Activated CD8-positive, alpha-beta T cell treated with anti-CD3 and anti-CD28 coated beads, Interleukin-2, amount 10 ng/mL, durations not matched to agents 7 days and 5 days (primary cell): ENCODE data around the gene UBE4B. TPM values are rescaled to one million over a fixed set of nuclear protein-coding genes. Genes with fewer than 3 reads are reported as not detected.
"Not testable (repeated sequence)": the region's sequence is repeated elsewhere in the genome, so short reads cannot be mapped to it uniquely, and the experiment has no call there.

Experiments used
- ATAC-seq: fragments of 150-1000 bp; cut with Tn5 transposase; one replicate; pipeline ENCODE4 v1.10.0; 2021; ENCODE audit warnings: moderate library complexity
- CTCF ChIA-PET: fragments of 350-600 bp; sonication (Branson Sonifier 250); formaldehyde crosslinking; loops from one replicate; lab custom pipeline; 2021; ENCODE audit warnings: antibody characterized with exemption; lab: Charles Lee
- POLR2A ChIA-PET: fragments of 350-600 bp; sonication (Branson Sonifier 250); formaldehyde crosslinking; loops from one replicate; lab custom pipeline; 2021; ENCODE audit warnings: antibody characterized with exemption; lab: Charles Lee
- DNase-seq: peaks from one replicate; pipeline ENCODE4 v3.0.0-alpha.2; 2020
- H3K27ac Mint-ChIP-seq: one replicate; pipeline ENCODE4 v1.8.0; 2021; ENCODE audit warnings: mild to moderate bottlenecking, mixed read lengths
- H3K27me3 Mint-ChIP-seq: one replicate; pipeline ENCODE4 v1.8.0; 2021; ENCODE audit warnings: low read depth, mixed read lengths
- H3K36me3 Mint-ChIP-seq: one replicate; pipeline ENCODE4 v1.8.0; 2021; ENCODE audit warnings: low read depth, mixed read lengths
- H3K4me1 Mint-ChIP-seq: one replicate; pipeline ENCODE4 v1.8.0; 2021; ENCODE audit warnings: low read depth, mixed read lengths
- H3K4me3 Mint-ChIP-seq: one replicate; pipeline ENCODE4 v1.8.0; 2021; ENCODE audit warnings: mild to moderate bottlenecking, mixed read lengths
- H3K9me3 Mint-ChIP-seq: one replicate; pipeline ENCODE4 v1.8.0; 2022; ENCODE audit warnings: mixed read lengths; ENCODE audit not compliant: insufficient read depth
- total RNA-seq, 2 experiments: library from RNA; stranded (reverse); gene quantifications; one replicate each; pipeline ENCODE4 v1.2.3, GENCODE V29; 2021

UBE4B gene
- total RNA-seq, 2 experiments from 2014 or later, result 30.7 to 32.0 TPM

DNA sequence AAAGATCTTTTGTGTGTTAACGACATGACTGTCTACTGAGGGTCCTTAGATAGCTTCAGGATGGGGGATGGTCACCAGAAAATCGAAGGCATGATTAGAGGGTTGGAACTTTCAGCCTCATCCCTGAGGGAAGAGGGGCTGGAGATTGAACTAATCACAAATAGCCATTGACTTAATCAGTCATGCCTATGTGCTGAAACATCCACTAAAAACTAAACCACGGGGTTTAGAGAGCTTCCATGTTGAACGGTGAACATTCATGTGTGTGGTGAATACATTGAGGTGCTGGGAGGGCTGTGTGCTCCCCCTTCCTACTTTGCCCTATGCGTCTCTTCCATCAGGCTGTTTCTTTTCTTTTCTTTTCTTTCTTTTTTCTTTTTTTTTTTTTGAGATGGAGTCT, 18.7 kb upstream of the UBE4B start:
- no peak for ATAC-seq
- Mint-ChIP-seq H3K4me1 (no peaks in the 10 kb centered on the region), H3K27ac (no peak overlapping the region), H3K36me3 (no peaks in the 10 kb centered on the region), H3K4me3 (no peak overlapping the region), H3K27me3 (peaks cover 10% of the 10 kb centered on the region), H3K9me3 (no peaks in the 10 kb centered on the region)
- ChIA-PET POLR2A (no interaction called here), CTCF (no interaction called here)
- no peak for DNase-seq

DNA sequence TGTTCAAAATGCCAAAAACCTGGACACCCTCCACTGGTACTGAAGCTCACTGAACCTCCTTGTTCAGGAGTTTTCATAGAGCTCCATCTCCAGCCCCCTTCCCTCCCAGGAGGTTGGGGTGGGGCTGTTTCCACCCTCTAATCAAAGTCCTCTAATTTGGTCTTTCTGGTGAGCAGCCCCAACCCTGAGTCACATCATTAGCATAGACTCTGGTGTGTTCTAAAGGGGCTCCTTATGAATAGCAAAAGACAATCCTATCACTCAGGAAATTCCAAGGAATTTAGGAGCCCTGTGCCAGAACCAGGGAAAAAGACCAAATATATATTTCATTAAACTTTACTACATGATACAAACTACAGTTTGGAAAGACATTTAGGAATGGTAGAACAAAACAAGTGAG, 13.2 kb upstream of the UBE4B start:
- H3K36me3 Mint-ChIP-seq, result no peaks in the 10 kb centered on the region
- no peak for DNase-seq
- no peaks in the 10 kb centered on the region for H3K4me1 Mint-ChIP-seq
- H3K27ac Mint-ChIP-seq, result no peak overlapping the region
- no peak overlapping the region for H3K4me3 Mint-ChIP-seq
- ChIA-PET POLR2A (no interaction called here), CTCF (no interaction called here)
- no peaks in the 10 kb centered on the region for H3K9me3 Mint-ChIP-seq
- no peak for ATAC-seq
- H3K27me3 Mint-ChIP-seq, result peaks cover 10% of the 10 kb centered on the region

DNA sequence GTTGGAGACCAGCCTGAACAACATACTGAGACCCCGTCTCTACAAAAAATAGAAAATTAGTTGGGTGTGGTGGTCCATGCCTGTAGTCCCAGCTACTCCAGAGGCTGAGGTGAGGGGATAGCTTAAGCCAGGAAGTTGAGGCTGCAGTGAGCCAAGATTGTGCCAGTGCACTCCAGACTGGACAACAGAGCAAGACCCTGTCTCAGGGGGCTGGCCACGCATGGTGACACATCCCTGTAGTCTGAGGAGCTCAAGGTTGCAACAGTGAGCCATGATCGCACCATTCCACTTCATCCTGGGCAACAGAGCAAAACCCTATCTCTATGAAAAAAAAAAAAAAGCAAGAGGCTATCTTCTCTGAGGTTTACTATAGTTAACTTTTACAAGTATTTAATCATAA, 12.7 kb upstream of the UBE4B start:
- ChIA-PET POLR2A (no interaction called here), CTCF (no interaction called here)
- Mint-ChIP-seq H3K9me3 (no peaks in the 10 kb centered on the region), H3K27me3 (peaks cover 6% of the 10 kb centered on the region), H3K4me3 (no peak overlapping the region), H3K36me3 (no peaks in the 10 kb centered on the region), H3K27ac (no peak overlapping the region), H3K4me1 (no peaks in the 10 kb centered on the region)
- ATAC-seq (no peak), DNase-seq (no peak)

DNA sequence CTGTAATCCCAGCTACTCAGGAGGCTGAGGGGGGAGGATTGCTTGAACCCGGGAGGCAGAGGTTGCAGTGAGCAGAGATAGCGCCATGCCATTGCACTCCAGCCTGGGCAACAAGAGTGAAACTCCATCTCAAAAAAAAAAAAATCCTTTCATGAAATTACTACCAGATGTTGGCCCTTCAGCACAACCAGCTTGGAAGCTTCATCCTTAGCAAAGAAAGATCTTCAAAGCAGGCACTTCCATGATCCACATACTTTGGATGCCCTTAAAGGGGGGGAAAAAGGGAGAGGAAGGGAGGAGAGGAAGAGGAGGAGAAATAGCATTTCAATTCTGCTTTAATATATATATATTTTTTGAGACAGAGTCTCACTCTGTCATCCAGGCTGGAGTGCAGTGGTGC, 12.1 kb upstream of the UBE4B start:
- POLR2A ChIA-PET, DNase-seq, CTCF ChIA-PET, H3K4me1 Mint-ChIP-seq, H3K36me3 Mint-ChIP-seq, H3K27ac Mint-ChIP-seq, ATAC-seq, H3K27me3 Mint-ChIP-seq, H3K9me3 Mint-ChIP-seq, H3K4me3 Mint-ChIP-seq: not testable (repeated sequence)

DNA sequence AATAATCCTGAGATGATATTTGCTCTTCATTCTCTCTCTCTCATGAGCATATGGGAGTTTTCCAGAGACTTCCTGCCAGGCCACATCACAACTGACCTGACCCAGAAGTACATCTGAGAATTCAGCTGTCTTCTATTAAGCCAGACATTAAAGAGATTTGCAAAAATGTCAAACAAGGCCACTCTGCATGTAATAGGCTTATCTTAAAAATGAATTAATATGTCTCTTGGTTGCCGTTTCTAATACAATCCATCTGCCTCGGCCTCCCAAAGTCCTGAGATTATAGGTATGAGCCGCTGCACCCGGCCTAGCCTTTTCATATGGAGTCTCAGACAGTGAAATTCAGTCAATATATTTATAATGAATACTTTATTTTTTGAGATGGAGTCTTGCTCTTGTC, 10.8 kb upstream of the UBE4B start:
- H3K9me3 Mint-ChIP-seq, DNase-seq, H3K27me3 Mint-ChIP-seq, POLR2A ChIA-PET, H3K36me3 Mint-ChIP-seq, H3K27ac Mint-ChIP-seq, CTCF ChIA-PET, ATAC-seq, H3K4me3 Mint-ChIP-seq, H3K4me1 Mint-ChIP-seq: not testable (repeated sequence)

DNA sequence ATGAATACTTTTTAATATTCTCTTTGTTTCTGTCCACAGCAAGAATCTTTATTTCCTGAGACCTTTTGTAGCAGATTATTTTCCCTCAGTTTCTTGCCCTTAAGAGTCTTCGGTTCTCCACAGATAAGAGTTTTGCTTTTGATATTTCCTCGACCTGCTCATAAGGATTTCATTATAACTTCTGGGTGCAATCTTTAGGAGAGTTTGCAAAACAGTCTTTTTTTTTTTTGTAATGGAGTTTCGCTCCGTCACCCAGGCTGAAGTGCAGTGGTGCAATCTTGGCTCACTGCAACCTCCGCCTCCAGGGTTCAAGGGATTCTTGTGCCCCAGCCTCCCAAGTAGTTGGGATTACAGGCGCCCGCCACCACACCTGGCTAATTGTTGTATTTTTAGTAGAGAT, 10.1 kb upstream of the UBE4B start:
- POLR2A ChIA-PET, result no interaction called here
- Mint-ChIP-seq H3K27ac (no peak overlapping the region), H3K27me3 (peaks cover 3% of the 10 kb centered on the region), H3K36me3 (no peaks in the 10 kb centered on the region), H3K4me1 (no peaks in the 10 kb centered on the region), H3K9me3 (no peaks in the 10 kb centered on the region), H3K4me3 (no peak overlapping the region)
- ATAC-seq, result no peak
- CTCF ChIA-PET, result no interaction called here
- no peak for DNase-seq

DNA sequence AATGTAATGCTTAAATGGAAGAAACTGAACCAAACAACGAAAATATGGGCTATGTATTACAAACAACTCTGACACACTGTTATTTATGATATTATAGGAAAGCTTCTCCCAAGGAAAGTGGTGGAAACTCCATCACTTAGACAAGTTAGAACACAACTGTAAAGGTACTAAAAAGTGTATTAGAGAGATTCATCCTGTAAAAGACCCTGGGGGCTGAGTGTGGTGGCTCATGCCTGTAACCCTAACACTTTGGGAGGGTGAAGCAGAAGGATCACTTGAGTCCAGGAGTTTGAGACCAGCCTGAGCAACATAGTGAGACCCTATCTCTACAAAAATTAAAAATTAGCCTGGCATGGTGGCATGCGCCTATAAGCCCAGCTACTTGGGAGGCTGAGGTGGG, 7.4 kb upstream of the UBE4B start:
- ChIA-PET CTCF (no interaction called here), POLR2A (no interaction called here)
- H3K9me3 Mint-ChIP-seq, result no peaks in the 10 kb centered on the region
- no peak overlapping the region for H3K4me3 Mint-ChIP-seq
- H3K4me1 Mint-ChIP-seq, result no peaks in the 10 kb centered on the region
- ATAC-seq (no peak), DNase-seq (no peak)
- no peak overlapping the region for H3K27ac Mint-ChIP-seq
- H3K27me3 Mint-ChIP-seq, result peaks cover 2% of the 10 kb centered on the region
- no peaks in the 10 kb centered on the region for H3K36me3 Mint-ChIP-seq

DNA sequence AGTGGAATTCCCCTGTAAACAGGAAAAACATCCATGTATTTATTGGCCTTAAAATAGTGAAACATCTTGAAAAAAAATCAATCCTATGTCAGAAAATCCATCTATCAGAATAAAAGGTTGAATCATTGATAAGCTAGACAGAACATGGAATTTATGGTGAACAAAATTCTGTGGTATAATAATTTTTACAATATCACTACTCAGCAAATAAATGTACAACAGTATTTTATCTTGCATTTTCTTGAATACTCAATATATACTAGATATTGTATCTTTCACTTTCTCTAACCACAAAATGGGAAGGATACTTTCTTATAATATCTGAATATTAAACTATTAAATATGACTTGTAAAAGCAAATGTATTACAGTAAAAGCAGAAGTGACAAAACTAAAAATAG, 5.7 kb upstream of the UBE4B start:
- Mint-ChIP-seq H3K27me3 (peaks cover 2% of the 10 kb centered on the region), H3K9me3 (no peaks in the 10 kb centered on the region), H3K4me3 (no peak overlapping the region), H3K27ac (no peak overlapping the region), H3K36me3 (no peaks in the 10 kb centered on the region), H3K4me1 (peaks cover under 1% of the 10 kb centered on the region)
- ChIA-PET CTCF (no interaction called here), POLR2A (interaction anchor here (0.6 kb wide), 1 partner anchor 178 kb away, joined by 3 read pairs; no protein-coding TSS in a partner anchor)
- ATAC-seq (no peak), DNase-seq (no peak)

DNA sequence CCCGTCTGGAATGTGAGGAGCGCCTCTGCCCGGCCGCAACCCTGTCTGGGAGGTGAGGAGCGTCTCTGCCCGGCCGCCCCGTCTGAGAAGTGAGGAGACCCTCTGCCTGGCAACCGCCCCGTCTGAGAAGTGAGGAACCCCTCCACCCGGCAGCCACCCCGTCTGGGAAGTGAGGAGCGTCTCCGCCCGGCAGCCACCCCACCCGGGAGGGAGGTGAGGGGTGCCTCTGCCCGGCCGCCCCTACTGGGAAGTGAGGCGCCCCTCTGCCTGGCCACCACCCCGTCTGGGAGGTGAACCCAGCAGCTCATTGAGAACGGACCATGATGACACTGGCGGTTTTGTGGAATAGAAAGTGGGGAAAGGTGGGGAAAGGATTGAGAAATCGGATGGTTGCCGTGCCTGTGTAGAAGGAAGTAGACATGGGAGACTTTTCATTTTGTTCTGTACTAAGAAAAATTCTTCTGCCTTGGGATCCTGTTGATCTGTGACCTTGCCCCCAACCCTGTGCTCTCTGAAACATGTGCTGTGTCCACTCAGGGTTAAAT, 3.7 kb upstream of the UBE4B start:
- not testable (repeated sequence) for ATAC-seq

DNA sequence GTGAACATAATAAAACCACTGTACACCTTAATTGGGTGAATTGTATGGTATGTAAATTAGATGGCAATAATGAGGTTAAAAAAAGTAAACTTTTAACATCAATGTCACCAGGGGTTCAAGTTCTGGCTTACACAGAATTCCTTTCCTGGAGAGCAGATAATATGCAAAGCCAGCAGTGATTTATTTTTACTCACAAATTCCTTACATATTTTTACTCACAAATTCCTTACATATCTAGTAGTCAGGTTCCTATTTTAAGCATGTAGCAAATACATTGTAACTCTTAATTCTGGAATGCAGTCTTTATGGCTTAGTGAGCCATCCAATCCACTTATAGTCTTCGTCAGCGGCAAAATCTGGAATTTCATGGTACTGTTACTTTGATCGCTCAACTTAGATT, 1.3 kb upstream of the UBE4B start:
- Mint-ChIP-seq H3K4me3 (no peak overlapping the region), H3K27ac (no peak overlapping the region), H3K9me3 (no peaks in the 10 kb centered on the region), H3K4me1 (peaks cover 24% of the 10 kb centered on the region), H3K36me3 (no peaks in the 10 kb centered on the region), H3K27me3 (no peaks in the 10 kb centered on the region)
- ChIA-PET CTCF (no interaction called here), POLR2A (no interaction called here)
- no peak for DNase-seq
- no peak for ATAC-seq

More for the DNA sequence above, 3.7 kb upstream of the UBE4B start:
- H3K27ac Mint-ChIP-seq, H3K4me3 Mint-ChIP-seq, H3K36me3 Mint-ChIP-seq, CTCF ChIA-PET, H3K27me3 Mint-ChIP-seq, H3K9me3 Mint-ChIP-seq, DNase-seq, POLR2A ChIA-PET: not testable (repeated sequence)
- peaks cover 12% of the 10 kb centered on the region for H3K4me1 Mint-ChIP-seq

DNA sequence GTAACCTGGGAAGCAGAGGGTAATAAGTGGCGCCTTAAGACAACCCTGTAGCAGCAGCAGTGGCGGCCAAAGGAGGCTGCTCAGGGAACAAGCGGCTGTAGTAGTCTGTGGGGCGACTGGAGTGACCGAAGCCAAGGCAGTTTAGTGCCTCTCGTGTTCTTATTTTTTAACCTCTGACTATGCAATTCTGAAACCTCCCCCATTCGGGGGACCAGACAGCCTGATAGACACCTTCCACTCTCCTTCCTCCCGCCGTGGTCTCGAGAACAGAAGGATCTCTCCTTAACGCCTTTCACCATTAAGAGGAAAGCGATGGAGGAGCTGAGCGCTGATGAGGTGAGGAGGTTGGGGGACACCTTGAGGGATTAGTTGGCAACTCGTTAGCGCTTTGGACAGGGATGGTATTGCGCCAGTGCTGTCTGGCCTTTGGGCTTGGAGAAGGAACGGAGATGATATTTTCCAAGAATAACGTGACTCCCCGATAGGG, 644 bp downstream of the UBE4B start:
- no peaks in the 10 kb centered on the region for H3K27me3 Mint-ChIP-seq
- peak overlapping the region; percentile 89 for H3K27ac Mint-ChIP-seq
- peak overlapping the region; percentile 95 for H3K4me3 Mint-ChIP-seq
- DNase-seq, result peak; percentile 35
- POLR2A ChIA-PET, result no interaction called here
- peaks cover 24% of the 10 kb centered on the region for H3K4me1 Mint-ChIP-seq
- CTCF ChIA-PET, result interaction anchor here (1.0 to 2.2 kb wide), 5 partner anchors 13 to 396 kb away, joined by 3 to 8 read pairs (median 6); partner anchors contain the start of genes CENPS, LZIC and NMNAT1
- no peaks in the 10 kb centered on the region for H3K9me3 Mint-ChIP-seq
- H3K36me3 Mint-ChIP-seq, result no peaks in the 10 kb centered on the region
- ATAC-seq, result peak; percentile 42

DNA sequence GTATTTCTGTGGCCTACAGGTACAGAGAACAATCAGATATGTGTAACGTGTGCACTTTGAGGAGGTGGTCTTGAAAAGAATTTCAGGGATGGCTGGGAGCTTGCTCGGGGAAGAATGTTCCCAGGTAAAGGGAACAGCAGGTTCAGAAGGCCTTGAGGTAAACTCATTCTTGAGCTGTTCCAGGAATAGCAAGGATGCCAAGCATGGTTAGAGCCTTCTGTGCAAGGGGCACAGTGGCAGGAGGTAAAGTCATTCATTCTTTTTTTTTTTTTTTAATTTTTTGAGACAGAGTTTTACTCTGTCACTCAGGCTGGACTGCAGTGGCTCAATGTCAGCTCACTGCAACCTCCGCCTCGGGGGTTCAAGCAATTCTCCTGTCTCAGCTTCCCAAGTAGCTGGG, 10.0 kb downstream of the UBE4B start:
- no peaks in the 10 kb centered on the region for H3K27me3 Mint-ChIP-seq
- H3K4me3 Mint-ChIP-seq, result no peak overlapping the region
- no peaks in the 10 kb centered on the region for H3K9me3 Mint-ChIP-seq
- ChIA-PET CTCF (no interaction called here), POLR2A (no interaction called here)
- no peak overlapping the region for H3K27ac Mint-ChIP-seq
- no peak for DNase-seq
- ATAC-seq, result no peak
- peaks cover 8% of the 10 kb centered on the region for H3K36me3 Mint-ChIP-seq
- H3K4me1 Mint-ChIP-seq, result peaks cover 8% of the 10 kb centered on the region
